ENCODE data around the gene EMC1.
"Not testable (repeated sequence)": the region's sequence is repeated elsewhere in the genome, so short reads cannot be mapped to it uniquely, and the experiment has no call there.

Gene EMC1

DNA sequence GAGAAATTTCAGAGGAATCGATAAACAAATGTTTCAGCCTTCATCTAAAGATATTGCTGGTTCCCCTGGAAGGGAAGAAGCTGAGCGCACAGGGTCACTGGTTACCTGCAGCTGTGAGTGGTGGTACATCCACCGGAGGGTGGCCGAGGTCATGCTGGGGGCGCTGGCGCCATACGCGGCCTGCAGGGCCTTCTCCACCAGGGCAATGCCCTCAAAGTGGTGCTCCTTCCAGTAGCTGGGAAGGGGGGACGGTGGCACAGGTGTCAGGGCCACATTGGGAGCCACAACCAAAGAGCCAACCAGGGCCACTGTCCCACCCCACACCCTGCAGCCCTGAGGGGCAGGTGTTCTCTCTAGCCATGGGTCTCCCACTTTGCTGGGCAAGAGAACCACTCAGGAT lies 32.6 kb upstream of the EMC1 start:
- FAIRE-seq (no peak), DNase-seq (ENCODE audit: insufficient read length, low spot score) (no peak)
- TF ChIP-seq SPI1 (IDR thresholded peaks at IDR 0.05; ENCODE audit: low read depth, low read length) (no peak), POU2F2 (IDR thresholded peaks at IDR 0.05; ENCODE audit: low read depth, low read length) (no peak), PAX5 (IDR thresholded peaks at IDR 0.05; ENCODE audit: insufficient read depth, low read length, severe bottlenecking) (no peak), POLR2A (IDR thresholded peaks at IDR 0.05; ENCODE audit: low read depth, low read length) (no peak), TAF1 (IDR thresholded peaks at IDR 0.05; ENCODE audit: low read depth, low read length) (no peak), POLR2AphosphoS5 (IDR thresholded peaks at IDR 0.05; ENCODE audit: low read depth, low read length) (no peak)

DNA sequence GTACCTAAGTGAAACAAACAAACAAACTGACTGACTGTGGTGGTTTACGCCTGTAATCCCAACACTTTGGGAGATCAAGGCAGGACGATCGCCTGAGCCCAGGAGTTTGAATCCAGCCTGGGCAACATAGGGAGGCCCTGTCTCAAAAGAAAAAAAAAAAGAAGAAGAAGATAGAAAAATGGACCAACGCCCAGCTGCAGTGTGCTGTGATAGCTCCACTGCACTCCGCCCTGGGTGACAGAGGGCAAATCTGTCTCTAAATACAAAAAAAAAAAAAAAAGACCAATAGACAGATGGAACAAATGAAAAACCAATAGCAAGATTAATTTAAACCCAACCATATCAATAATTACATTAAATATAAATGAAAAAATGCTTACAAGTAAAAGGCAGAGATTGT lies 23.3 kb upstream of the EMC1 start:
- no peak for TF ChIP-seq POLR2AphosphoS5 (IDR thresholded peaks at IDR 0.05; ENCODE audit: low read depth, low read length)
- no peak for TF ChIP-seq PAX5 (IDR thresholded peaks at IDR 0.05; ENCODE audit: insufficient read depth, low read length, severe bottlenecking)
- no peak for TF ChIP-seq POU2F2 (IDR thresholded peaks at IDR 0.05; ENCODE audit: low read depth, low read length)
- TF ChIP-seq TAF1 (IDR thresholded peaks at IDR 0.05; ENCODE audit: low read depth, low read length), result no peak
- TF ChIP-seq SPI1 (IDR thresholded peaks at IDR 0.05; ENCODE audit: low read depth, low read length), result no peak
- TF ChIP-seq POLR2A (IDR thresholded peaks at IDR 0.05; ENCODE audit: low read depth, low read length), result no peak
- DNase-seq (ENCODE audit: insufficient read length, low spot score), result no peak
- no peak for FAIRE-seq

DNA sequence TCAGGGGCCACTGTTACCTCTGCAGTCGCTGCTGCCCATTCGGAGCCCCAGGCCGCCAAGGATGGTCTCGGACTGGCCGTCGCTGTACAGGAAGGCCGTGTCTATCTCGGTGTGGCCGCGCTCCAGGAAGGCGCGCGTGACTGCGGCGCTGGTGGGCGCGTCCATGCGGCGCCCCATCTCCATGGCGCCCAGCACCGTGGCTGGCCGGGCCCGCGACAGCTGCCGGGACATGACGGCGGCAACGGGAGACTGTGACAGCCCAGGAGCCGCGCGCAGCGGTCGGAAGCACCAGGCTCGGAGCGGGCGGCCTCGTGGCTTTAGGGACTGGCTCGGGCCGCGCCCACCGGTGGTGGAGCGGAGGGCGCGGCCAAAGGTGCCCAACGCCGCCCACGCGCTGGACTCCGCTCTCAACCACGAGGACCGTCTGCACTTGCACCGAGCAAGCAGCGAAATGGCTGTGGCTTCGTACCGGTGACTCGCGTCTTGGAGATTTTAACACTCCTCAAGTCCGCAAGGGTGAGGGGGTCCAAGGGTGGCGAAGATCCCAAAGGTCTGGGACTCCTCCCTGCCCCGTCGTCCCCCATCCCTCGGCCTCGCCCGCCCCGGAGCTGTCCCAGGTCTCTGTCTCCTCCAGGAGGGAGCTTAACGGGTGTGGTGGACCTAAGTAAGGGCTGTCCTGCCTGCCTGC lies 22.7 kb upstream of the EMC1 start:
- FAIRE-seq, result peak; percentile 20
- not testable (repeated sequence) for DNase-seq (ENCODE audit: insufficient read length, low spot score)

DNA sequence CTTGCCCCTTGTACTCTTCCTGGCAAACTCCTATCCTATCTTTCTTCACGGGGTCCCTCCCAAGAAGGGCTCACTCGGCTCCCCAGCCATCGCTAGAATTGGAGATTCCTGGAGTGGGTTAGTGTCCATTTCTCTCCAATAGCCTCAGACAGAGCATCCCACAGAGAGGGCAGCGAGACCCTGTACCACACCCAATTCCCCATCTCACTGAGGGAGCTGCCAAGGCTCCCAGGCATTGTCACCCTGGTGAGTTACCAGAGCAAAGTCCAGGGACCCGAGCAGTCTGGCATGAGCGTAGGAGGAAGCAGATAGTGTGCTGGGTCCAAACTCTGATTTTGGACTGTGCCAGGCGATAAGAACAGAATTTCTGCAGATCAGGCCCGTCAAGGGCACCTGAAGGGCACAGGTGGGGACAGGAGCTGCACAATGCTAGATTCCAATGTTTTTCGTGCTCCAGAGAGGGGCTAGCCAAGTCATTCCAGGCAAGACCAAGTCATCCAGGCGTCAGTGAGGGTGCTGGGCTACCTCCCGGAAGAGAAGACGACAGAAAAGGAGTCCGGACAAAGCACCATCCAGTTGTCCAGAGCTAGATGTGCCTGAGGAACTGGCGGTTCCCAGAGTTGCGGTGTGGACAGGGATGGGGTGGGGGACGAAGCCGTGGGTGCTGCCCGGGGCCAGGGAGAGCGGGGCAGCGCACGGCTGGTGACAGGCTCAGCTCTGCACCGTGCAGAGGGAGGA lies 22.0 kb upstream of the EMC1 start:
- TF ChIP-seq POLR2AphosphoS5 (IDR thresholded peaks at IDR 0.05; ENCODE audit: low read depth, low read length) (no peak), TAF1 (IDR thresholded peaks at IDR 0.05; ENCODE audit: low read depth, low read length) (no peak), SPI1 (IDR thresholded peaks at IDR 0.05; ENCODE audit: low read depth, low read length) (no peak), PAX5 (IDR thresholded peaks at IDR 0.05; ENCODE audit: insufficient read depth, low read length, severe bottlenecking) (no peak), POU2F2 (IDR thresholded peaks at IDR 0.05; ENCODE audit: low read depth, low read length) (no peak), POLR2A (IDR thresholded peaks at IDR 0.05; ENCODE audit: low read depth, low read length) (no peak)
- no peak for DNase-seq (ENCODE audit: insufficient read length, low spot score)
- no peak for FAIRE-seq

DNA sequence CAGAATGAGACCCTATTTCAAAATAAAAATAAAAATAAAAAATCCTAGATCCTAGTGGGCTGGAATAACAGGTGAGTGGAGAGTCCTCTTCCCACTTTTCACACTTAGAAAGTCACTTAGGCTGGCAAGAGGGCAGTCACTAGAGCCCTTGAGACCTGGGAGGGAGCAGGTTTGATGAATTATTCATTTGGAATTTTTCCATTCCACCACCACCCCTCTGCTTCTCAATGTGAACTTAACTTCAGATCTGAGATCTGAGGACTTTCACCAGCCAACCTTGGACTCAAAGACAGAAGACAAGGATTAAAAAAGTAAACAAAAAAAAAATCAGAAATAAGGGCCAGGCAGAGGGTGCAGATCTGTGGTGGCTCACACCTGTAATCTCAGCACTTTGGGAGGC lies 20.7 kb upstream of the EMC1 start:
- FAIRE-seq (no peak), DNase-seq (ENCODE audit: insufficient read length, low spot score) (no peak)
- TF ChIP-seq TAF1 (IDR thresholded peaks at IDR 0.05; ENCODE audit: low read depth, low read length), result no peak
- no peak for TF ChIP-seq SPI1 (IDR thresholded peaks at IDR 0.05; ENCODE audit: low read depth, low read length)
- no peak for TF ChIP-seq POU2F2 (IDR thresholded peaks at IDR 0.05; ENCODE audit: low read depth, low read length)
- TF ChIP-seq POLR2A (IDR thresholded peaks at IDR 0.05; ENCODE audit: low read depth, low read length), result no peak
- TF ChIP-seq POLR2AphosphoS5 (IDR thresholded peaks at IDR 0.05; ENCODE audit: low read depth, low read length), result no peak
- TF ChIP-seq PAX5 (IDR thresholded peaks at IDR 0.05; ENCODE audit: insufficient read depth, low read length, severe bottlenecking), result no peak

DNA sequence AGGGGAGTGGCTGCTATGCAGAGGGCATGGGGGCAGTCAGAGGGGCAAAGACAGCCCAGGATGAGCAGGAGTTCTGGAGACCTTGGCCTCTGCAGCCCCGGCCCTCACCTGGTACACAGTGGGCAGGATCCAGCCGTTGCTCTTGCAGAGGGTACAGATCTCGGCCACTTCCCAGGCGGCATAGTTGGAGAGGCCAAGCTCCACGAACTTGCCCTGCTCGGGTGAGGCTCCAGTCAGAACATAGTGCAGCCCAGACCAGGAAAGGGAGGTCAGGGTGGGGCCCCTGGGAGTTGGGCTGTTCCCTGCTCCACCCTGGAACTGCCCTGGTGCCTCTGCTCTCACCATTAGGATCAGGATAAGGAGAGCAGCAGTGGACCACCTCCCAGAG lies 19.0 kb upstream of the EMC1 start:
- not testable (repeated sequence) for DNase-seq (ENCODE audit: insufficient read length, low spot score); FAIRE-seq

DNA sequence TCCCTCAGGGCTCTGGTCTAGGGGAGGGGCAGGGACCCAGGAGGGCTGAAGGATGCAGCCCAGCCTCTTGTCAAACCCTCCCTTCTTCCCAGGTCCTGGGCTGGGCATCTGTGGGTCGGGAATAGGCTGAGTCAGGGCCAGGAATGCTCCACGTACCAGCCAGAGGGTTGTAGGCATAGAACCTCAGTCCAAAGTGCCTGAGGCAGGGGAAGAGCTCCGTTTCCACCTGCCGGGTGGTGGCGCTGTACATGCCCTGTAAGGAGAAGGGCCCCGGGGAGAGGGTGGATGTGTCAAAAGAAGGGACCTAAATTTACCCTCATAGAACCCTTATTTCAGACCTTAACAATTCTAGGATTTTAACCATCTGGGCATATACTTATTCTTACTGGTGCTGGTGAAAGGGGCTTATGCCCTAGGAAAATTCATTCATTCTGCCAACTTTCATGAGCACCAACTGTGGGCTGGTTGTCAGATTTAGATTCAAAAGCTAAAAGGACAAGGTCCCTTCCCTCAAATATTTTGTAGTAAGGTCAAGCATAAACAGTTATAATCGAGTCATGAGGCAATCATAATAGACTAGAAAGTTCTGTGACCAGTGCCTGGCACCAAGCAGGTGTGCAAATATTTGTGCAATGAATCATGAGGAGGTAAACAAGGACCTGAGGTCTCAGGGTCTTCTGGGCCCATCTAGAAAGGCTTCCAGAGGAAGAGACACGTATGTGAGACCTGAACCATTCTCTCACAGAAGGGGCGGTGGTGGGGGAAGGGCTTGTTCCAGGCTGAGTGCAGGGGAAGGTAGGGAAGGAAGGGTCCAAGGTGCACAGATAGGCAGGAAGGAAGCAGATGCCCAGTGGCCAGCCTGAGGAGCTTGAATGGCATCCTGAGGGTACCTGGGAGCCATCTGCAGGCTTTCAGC lies 18.4 kb upstream of the EMC1 start:
- not testable (repeated sequence) for DNase-seq (ENCODE audit: insufficient read length, low spot score); FAIRE-seq

DNA sequence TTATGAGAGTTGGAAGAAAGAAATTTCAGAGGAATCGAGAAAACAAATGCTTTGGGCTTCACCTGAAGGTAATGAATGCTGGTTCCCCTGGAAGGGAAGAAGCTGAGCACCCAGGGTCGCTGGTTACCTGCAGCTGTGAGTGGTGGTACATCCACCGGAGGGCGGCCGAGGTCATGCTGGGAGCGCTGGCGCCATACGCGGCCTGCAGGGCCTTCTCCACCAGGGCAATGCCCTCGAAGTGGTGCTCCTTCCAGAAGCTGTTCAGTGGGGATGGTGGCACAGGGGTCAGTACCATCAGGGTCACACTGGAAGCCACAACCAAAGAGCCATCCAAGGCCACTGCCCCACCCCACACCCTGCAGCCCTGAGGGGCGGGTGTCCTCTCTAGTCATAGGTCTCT lies 17.1 kb upstream of the EMC1 start:
- no peak for TF ChIP-seq TAF1 (IDR thresholded peaks at IDR 0.05; ENCODE audit: low read depth, low read length)
- no peak for TF ChIP-seq POLR2A (IDR thresholded peaks at IDR 0.05; ENCODE audit: low read depth, low read length)
- no peak for TF ChIP-seq POU2F2 (IDR thresholded peaks at IDR 0.05; ENCODE audit: low read depth, low read length)
- no peak for TF ChIP-seq POLR2AphosphoS5 (IDR thresholded peaks at IDR 0.05; ENCODE audit: low read depth, low read length)
- no peak for TF ChIP-seq PAX5 (IDR thresholded peaks at IDR 0.05; ENCODE audit: insufficient read depth, low read length, severe bottlenecking)
- TF ChIP-seq SPI1 (IDR thresholded peaks at IDR 0.05; ENCODE audit: low read depth, low read length), result no peak
- FAIRE-seq (no peak), DNase-seq (ENCODE audit: insufficient read length, low spot score) (no peak)

DNA sequence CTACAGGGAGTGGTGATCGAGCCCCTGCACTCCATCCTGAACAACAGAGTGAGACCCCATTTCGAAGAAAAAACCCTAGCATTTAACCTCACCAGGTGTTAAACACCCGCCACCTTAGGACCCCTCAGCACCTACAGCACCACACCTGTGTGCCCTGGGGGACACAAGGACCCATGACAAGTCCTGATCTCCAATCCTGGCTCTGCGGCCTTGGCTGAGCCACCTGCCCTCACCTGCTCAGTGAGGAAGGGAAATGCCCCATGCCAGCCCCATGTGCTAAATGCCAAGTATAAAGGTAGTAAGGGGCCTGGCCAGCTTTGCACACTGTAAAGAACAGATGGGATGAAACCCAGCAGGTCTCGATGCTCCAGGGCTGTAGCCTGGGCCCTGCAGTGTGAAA lies 11.4 kb upstream of the EMC1 start:
- DNase-seq (ENCODE audit: insufficient read length, low spot score), result no peak
- no peak for FAIRE-seq
- TF ChIP-seq SPI1 (IDR thresholded peaks at IDR 0.05; ENCODE audit: low read depth, low read length) (no peak), POLR2A (IDR thresholded peaks at IDR 0.05; ENCODE audit: low read depth, low read length) (peak; percentile 19; the same call in 1 of the 2 replicates), TAF1 (IDR thresholded peaks at IDR 0.05; ENCODE audit: low read depth, low read length) (no peak)

DNA sequence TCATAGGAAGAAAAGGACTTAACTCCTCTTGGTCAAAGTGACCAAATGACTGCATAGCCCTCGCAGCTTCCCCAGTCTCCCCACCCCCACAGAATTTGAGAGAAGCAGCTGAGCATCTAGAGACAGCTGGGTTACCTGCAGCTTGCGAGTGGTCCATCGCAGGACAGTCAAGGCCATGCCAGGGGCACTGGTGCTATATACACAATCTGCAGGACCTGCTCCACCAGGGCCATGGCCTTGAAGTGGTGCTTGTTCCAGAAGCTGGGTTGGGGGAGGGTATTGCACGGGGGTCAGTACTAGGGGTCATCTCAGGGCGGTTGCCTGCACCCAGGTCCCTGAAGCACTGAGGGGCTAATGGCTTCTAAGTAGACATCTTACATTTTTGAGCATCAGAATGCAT lies 10.7 kb upstream of the EMC1 start:
- no peak for FAIRE-seq
- no peak for DNase-seq (ENCODE audit: insufficient read length, low spot score)
- TF ChIP-seq POLR2A (IDR thresholded peaks at IDR 0.05; ENCODE audit: low read depth, low read length) (no peak; the same call in 1 of the 2 replicates), TAF1 (IDR thresholded peaks at IDR 0.05; ENCODE audit: low read depth, low read length) (no peak), POLR2AphosphoS5 (IDR thresholded peaks at IDR 0.05; ENCODE audit: low read depth, low read length) (no peak; the same call in 1 of the 2 replicates), POU2F2 (IDR thresholded peaks at IDR 0.05; ENCODE audit: low read depth, low read length) (no peak), PAX5 (IDR thresholded peaks at IDR 0.05; ENCODE audit: insufficient read depth, low read length, severe bottlenecking) (no peak), SPI1 (IDR thresholded peaks at IDR 0.05; ENCODE audit: low read depth, low read length) (no peak)
